ENCODE data around the gene ARHGEF10L.

The ARHGEF10L gene

DNA sequence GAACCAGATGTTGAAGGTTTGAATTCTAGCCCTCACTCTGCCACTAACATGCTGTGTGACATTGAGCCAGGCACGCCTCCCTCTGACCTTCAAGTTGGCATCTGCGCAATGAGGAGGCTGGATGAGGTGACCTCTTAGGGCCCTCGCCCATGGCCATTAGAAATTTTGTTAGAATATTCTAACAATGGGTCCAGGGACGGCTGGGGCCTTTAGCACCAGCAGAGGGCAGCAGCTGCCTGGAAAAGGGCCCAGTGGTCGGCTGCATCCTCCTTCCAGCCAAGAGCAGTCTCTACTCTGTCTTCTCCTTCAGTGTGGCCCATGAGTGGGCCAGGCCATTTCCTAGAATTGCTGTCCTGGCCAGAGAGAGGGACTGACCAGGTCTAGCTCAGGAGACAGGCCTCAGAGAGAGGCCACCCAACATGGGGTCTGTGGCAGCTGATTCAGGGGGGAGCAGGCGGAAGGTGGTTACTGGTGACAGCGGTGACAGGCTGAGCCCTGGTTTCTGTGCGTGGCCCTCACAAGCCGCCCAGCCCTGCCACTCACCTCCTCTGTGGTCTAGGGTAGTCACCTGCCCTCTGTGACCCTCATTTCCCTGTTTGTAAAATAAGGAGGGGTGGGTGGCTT, 114.3 kb downstream of the ARHGEF10L start:
- Histone ChIP-seq H3K4me3 (ENCODE audit: low read depth in 1 of 2, low read length in 1 of 2) (no peak overlapping the region), H3K4me1 (ENCODE audit: control insufficient read depth in 1 of 2, insufficient read depth in 1 of 2, low read depth in 1 of 2, low read length in 1 of 2) (no peaks in the 10 kb centered on the region), H3K27ac (no peak overlapping the region), H3K27me3 (no peaks in the 10 kb centered on the region), H3K36me3 (no peaks in the 10 kb centered on the region), H3K9me3 (no peaks in the 10 kb centered on the region)
- no peak for TF ChIP-seq CTCF (IDR thresholded peaks at IDR 0.05)

DNA sequence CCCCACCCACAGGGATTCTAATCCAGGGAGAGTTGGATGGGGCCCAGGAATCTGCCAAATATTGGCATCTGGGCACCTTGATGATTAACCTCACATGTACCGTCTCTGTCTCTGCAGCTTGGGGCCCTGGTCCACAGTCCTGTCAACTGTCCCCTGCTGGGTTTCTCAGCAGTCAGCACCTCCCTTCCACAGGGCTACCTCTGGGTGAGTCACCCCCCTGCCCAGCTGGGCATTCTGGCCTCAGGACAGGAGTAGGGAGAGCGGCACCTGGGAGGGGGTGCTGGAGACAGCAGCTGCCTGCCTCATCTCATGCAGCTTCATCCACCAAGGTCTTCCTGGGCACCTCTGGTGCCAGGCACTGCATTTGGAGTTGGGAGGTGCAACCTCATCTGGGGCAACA, 115.0 kb downstream of the ARHGEF10L start:
- Histone ChIP-seq H3K27me3 (no peaks in the 10 kb centered on the region), H3K4me3 (ENCODE audit: low read depth in 1 of 2, low read length in 1 of 2) (no peak overlapping the region), H3K9me3 (no peaks in the 10 kb centered on the region), H3K27ac (no peak overlapping the region), H3K4me1 (ENCODE audit: control insufficient read depth in 1 of 2, insufficient read depth in 1 of 2, low read depth in 1 of 2, low read length in 1 of 2) (no peaks in the 10 kb centered on the region), H3K36me3 (no peaks in the 10 kb centered on the region)
- TF ChIP-seq CTCF (IDR thresholded peaks at IDR 0.05): no peak

GRCh38 chr1:17655169-17655568, 115.7 kb downstream of the ARHGEF10L start:
- Histone ChIP-seq H3K9me3 (no peaks in the 10 kb centered on the region), H3K4me3 (ENCODE audit: low read depth in 1 of 2, low read length in 1 of 2) (no peak overlapping the region), H3K4me1 (ENCODE audit: control insufficient read depth in 1 of 2, insufficient read depth in 1 of 2, low read depth in 1 of 2, low read length in 1 of 2) (no peaks in the 10 kb centered on the region), H3K27me3 (no peaks in the 10 kb centered on the region), H3K36me3 (no peaks in the 10 kb centered on the region), H3K27ac (no peak overlapping the region)
- no peak for TF ChIP-seq CTCF (IDR thresholded peaks at IDR 0.05)

- no peak for TF ChIP-seq CTCF (IDR thresholded peaks at IDR 0.05)
- Histone ChIP-seq H3K4me3 (ENCODE audit: low read depth in 1 of 2, low read length in 1 of 2) (no peak overlapping the region), H3K27me3 (no peaks in the 10 kb centered on the region), H3K36me3 (no peaks in the 10 kb centered on the region), H3K9me3 (no peaks in the 10 kb centered on the region), H3K4me1 (ENCODE audit: control insufficient read depth in 1 of 2, insufficient read depth in 1 of 2, low read depth in 1 of 2, low read length in 1 of 2) (no peaks in the 10 kb centered on the region), H3K27ac (no peak overlapping the region)
Observed at GRCh38 chr1:17655922-17656321, 116.4 kb downstream of the ARHGEF10L start.

GRCh38 chr1:17657436-17657835, 117.9 kb downstream of the ARHGEF10L start:
- Histone ChIP-seq H3K4me3 (ENCODE audit: low read depth in 1 of 2, low read length in 1 of 2) (no peak overlapping the region), H3K9me3 (no peaks in the 10 kb centered on the region), H3K27ac (no peak overlapping the region), H3K4me1 (ENCODE audit: control insufficient read depth in 1 of 2, insufficient read depth in 1 of 2, low read depth in 1 of 2, low read length in 1 of 2) (no peaks in the 10 kb centered on the region), H3K27me3 (no peaks in the 10 kb centered on the region), H3K36me3 (no peaks in the 10 kb centered on the region)
- no peak for TF ChIP-seq CTCF (IDR thresholded peaks at IDR 0.05)

GRCh38 chr1:17658837-17659236, 119.3 kb downstream of the ARHGEF10L start:
- Histone ChIP-seq H3K27me3 (no peaks in the 10 kb centered on the region), H3K36me3 (no peaks in the 10 kb centered on the region), H3K4me3 (ENCODE audit: low read depth in 1 of 2, low read length in 1 of 2) (no peak overlapping the region), H3K9me3 (no peaks in the 10 kb centered on the region), H3K4me1 (ENCODE audit: control insufficient read depth in 1 of 2, insufficient read depth in 1 of 2, low read depth in 1 of 2, low read length in 1 of 2) (no peaks in the 10 kb centered on the region), H3K27ac (no peak overlapping the region)
- TF ChIP-seq CTCF (IDR thresholded peaks at IDR 0.05): no peak
